Adrenal gland (tissue), 5 donors: ENCODE data around the gene OOSP1.

Experiments
- CTCF ChIP-seq, 6 experiments: fragments of 450-650 bp in 4 of 6; fragments of 200-600 bp in 2 of 6; sonication (generic) in 1 of 6; IDR thresholded peaks; 1 replicate in 5 of 6; 2 replicates in 1 of 6; pipeline versions ENCODE4 v1.5.1 to v1.8.0; 2016 to 2021; ENCODE audit warnings: antibody characterized with exemption in 6 of 6, mild to moderate bottlenecking in 2 of 6, moderate library complexity in 1 of 6
- POLR2A ChIP-seq, 2 donors: fragments of 450-650 bp; IDR thresholded peaks; one replicate each; pipeline ENCODE4 v1.6.1; 2017; ENCODE audit warnings: antibody characterized with exemption in 2 of 2, mild to moderate bottlenecking in 2 of 2, moderate library complexity in 1 of 2
- donor health status: DM: no; HTN: no; CAD: no.

- TF ChIP-seq CTCF (IDR thresholded peaks at IDR 0.05) (no peak), POLR2A (IDR thresholded peaks at IDR 0.05) (no peak)
Measured at GRCh38 chr11:59941091-59941490, 2.9 kb downstream of the OOSP1 start.
